SK-N-SH (cell line): ENCODE results near the gene BEST2. TPM values are rescaled to one million over a fixed set of nuclear protein-coding genes. Genes with fewer than 3 reads are reported as not detected.

Experiments
- CTCF ChIA-PET: fragments of 300-600, 350-600 bp; formaldehyde crosslinking; extraction: SDS; loops from one replicate; lab custom pipeline; 2021; lab: Yijun Ruan, JAX
- POLR2A ChIA-PET: fragments of 350-600 bp; sonication (Branson Sonifier 250); formaldehyde crosslinking; extraction: SDS; loops from one replicate; lab custom pipeline; 2020; ENCODE audit warnings: antibody characterized with exemption, inconsistent platforms; lab: Yijun Ruan, JAX
- DNase-seq: peaks from one replicate; pipeline ENCODE4 v3.0.0; 2012
- H2AFZ ChIP-seq: fragments of 200-600 bp; sonication (generic); 2 replicates; pipeline ENCODE4 v1.8.1; 2016; ENCODE audit warnings: antibody characterized with exemption, mild to moderate bottlenecking, low read depth
- H3F3A ChIP-seq: fragments of 200-600 bp; sonication (generic); replicated peaks from 2 replicates; pipeline ENCODE3; 2016; ENCODE audit warnings: antibody characterized with exemption, mild to moderate bottlenecking; ENCODE audit not compliant: insufficient read depth
- H3K27ac ChIP-seq, 2 experiments: fragments of 200-500 bp in 1 of 2; fragments of 200-600 bp in 1 of 2; sonication (Bioruptor generic) in 1 of 2; sonication (generic), shearing (Covaris generic) in 1 of 2; 2 replicates each; pipeline versions ENCODE4 v1.5.1 to v1.6.1; 2014 to 2016; ENCODE audit warnings: low read depth in 2 of 2, inconsistent platforms in 1 of 2, low read length in 1 of 2, mild to moderate bottlenecking in 1 of 2, mixed read lengths in 1 of 2
- H3K27me3 ChIP-seq: fragments of 200-600 bp; sonication (generic), shearing (Covaris generic); 2 replicates; pipeline ENCODE4 v1.6.1; 2016; ENCODE audit warnings: mixed run types; ENCODE audit not compliant: insufficient read depth
- H3K36me3 ChIP-seq, 2 experiments: fragments of 200-500 bp in 1 of 2; fragments of 200-600 bp in 1 of 2; sonication (Bioruptor generic) in 1 of 2; sonication (generic) in 1 of 2; replicated peaks in 1 of 2; 2 replicates each; pipeline versions ENCODE3 to v1.5.1; 2014 to 2016; ENCODE audit warnings: low read length in 1 of 2, mild to moderate bottlenecking in 1 of 2; ENCODE audit not compliant: insufficient read depth in 2 of 2, control insufficient read depth in 1 of 2
- H3K4me1 ChIP-seq, 2 experiments: fragments of 200-500 bp in 1 of 2; fragments of 200-600 bp in 1 of 2; sonication (Bioruptor generic) in 1 of 2; sonication (generic), shearing (Covaris generic) in 1 of 2; 2 replicates each; pipeline versions ENCODE4 v1.5.1 to v1.6.1; 2014 to 2016; ENCODE audit warnings: low read depth in 1 of 2, low read length in 1 of 2, mixed run types in 1 of 2; ENCODE audit not compliant: insufficient read depth in 2 of 2, control insufficient read depth in 1 of 2
- H3K4me2 ChIP-seq: fragments of 200-600 bp; sonication (generic), shearing (Covaris generic); 2 replicates; pipeline ENCODE4 v1.6.1; 2017; ENCODE audit warnings: mixed run types
- H3K4me3 ChIP-seq, 2 experiments: fragments of 200-500 bp in 1 of 2; fragments of 200-600 bp in 1 of 2; sonication (Bioruptor generic) in 1 of 2; sonication (generic), shearing (Covaris generic) in 1 of 2; 2 replicates each; pipeline versions ENCODE4 v1.5.1 to v1.8.1; 2014 to 2016; ENCODE audit warnings: low read depth in 2 of 2, inconsistent platforms in 1 of 2, low read length in 1 of 2, mild to moderate bottlenecking in 1 of 2, mixed read lengths in 1 of 2, moderate library complexity in 1 of 2
- H3K79me2 ChIP-seq: fragments of 200-600 bp; sonication (generic); 2 replicates; pipeline ENCODE4 v1.8.1; 2017; ENCODE audit warnings: mild to moderate bottlenecking; ENCODE audit not compliant: insufficient read depth
- H3K9ac ChIP-seq: fragments of 200-600 bp; sonication (generic); 2 replicates; pipeline ENCODE4 v1.6.1; 2017; ENCODE audit warnings: mixed run types
- H3K9me2 ChIP-seq: fragments of 200-600 bp; sonication (generic); 2 replicates; pipeline ENCODE4 v1.6.1; 2017; ENCODE audit warnings: mixed run types
- H3K9me3 ChIP-seq: fragments of 200-600 bp; sonication (generic); 2 replicates; pipeline ENCODE4 v1.6.1; 2017; ENCODE audit warnings: mixed run types, mild to moderate bottlenecking, moderate library complexity
- H4K20me1 ChIP-seq: fragments of 200-600 bp; sonication (generic); 2 replicates; pipeline ENCODE4 v1.6.1; 2017; ENCODE audit warnings: mild to moderate bottlenecking, mixed run types; ENCODE audit not compliant: insufficient read depth
- ELF1 ChIP-seq: IDR thresholded peaks from 2 replicates; pipeline ENCODE4 v1.4.0; 2012
- FOSL2 ChIP-seq: IDR thresholded peaks from 2 replicates; pipeline ENCODE4 v1.4.0; 2012; ENCODE audit warnings: low read depth, mild to moderate bottlenecking, moderate library complexity, borderline replicate concordance
- FOXJ3 ChIP-seq: sonication (generic); formaldehyde crosslinking; IDR thresholded peaks from 2 replicates; pipeline ENCODE4 v1.5.1; 2020; ENCODE audit warnings: mild to moderate bottlenecking, missing genetic modification reagents
- GATA2 ChIP-seq: sonication (generic); formaldehyde crosslinking; IDR thresholded peaks from 2 replicates; pipeline ENCODE4 v1.5.0; 2020; ENCODE audit warnings: mild to moderate bottlenecking, missing genetic modification reagents
- IRF3 ChIP-seq: fragments of 150-350 bp; IDR thresholded peaks from 2 replicates; pipeline ENCODE4 v1.6.1; 2016; ENCODE audit warnings: mild to moderate bottlenecking, low read depth, low read length
- JUND ChIP-seq: IDR thresholded peaks from 2 replicates; pipeline ENCODE4 v1.4.0; 2012
- MEF2A ChIP-seq: IDR thresholded peaks from 2 replicates; pipeline ENCODE4 v1.4.0; 2012; ENCODE audit warnings: low read depth, borderline replicate concordance
- NFIC ChIP-seq: IDR thresholded peaks from 2 replicates; pipeline ENCODE4 v1.4.0; 2012; ENCODE audit warnings: borderline replicate concordance
- NRF1 ChIP-seq: IDR thresholded peaks from 2 replicates; pipeline ENCODE4 v1.6.1; 2012; ENCODE audit warnings: low read depth, mild to moderate bottlenecking, low read length
- PBX3 ChIP-seq: IDR thresholded peaks from 2 replicates; pipeline ENCODE4; 2012
- RAD21 ChIP-seq: IDR thresholded peaks from 2 replicates; pipeline ENCODE4 v1.6.1; 2012; ENCODE audit warnings: mild to moderate bottlenecking, low read length
- RFX5 ChIP-seq: IDR thresholded peaks from 2 replicates; pipeline ENCODE4 v1.6.1; 2012; ENCODE audit warnings: mild to moderate bottlenecking, improper control_type of control experiment, low read length
- SIN3A ChIP-seq: IDR thresholded peaks from 2 replicates; pipeline ENCODE4 v1.6.1; 2012; ENCODE audit warnings: low read depth, mild to moderate bottlenecking, low read length, moderate library complexity, borderline replicate concordance
- SMC3 ChIP-seq: IDR thresholded peaks from 2 replicates; pipeline ENCODE4 v1.6.1; 2012; ENCODE audit warnings: low read depth, low read length, improper control_type of control experiment
- TAF1 ChIP-seq: IDR thresholded peaks from 2 replicates; pipeline ENCODE4 v1.6.1; 2012; ENCODE audit warnings: low read depth, mild to moderate bottlenecking, low read length, moderate library complexity, borderline replicate concordance
- USF1 ChIP-seq: IDR thresholded peaks from 2 replicates; pipeline ENCODE4 v1.4.0; 2012; ENCODE audit warnings: low read depth, borderline replicate concordance
- WGBS: methylation state at CpG from one replicate; pipeline ENCODE4 v1.1.6; 2017; ENCODE audit warnings: low lambda C conversion rate; 5-methylcytosine and 5-hydroxymethylcytosine counted together
- polyA plus RNA-seq, 3 experiments: library from polyadenylated mRNA; depleted of rRNA; stranded (reverse); fragments of >200 nt; gene quantifications; 2 replicates each; pipeline ENCODE4 v1.2.3, GENCODE V29; 2012

Gene BEST2
- polyA plus RNA-seq, 1 of the 3 experiments (the other 2 are of a cell fraction): not detected

GRCh38 chr19:12703046-12703445, 48.5 kb upstream of the BEST2 start:
- Histone ChIP-seq H3F3A (peaks cover 31% of the 10 kb centered on the region), H3K79me2 (no peaks in the 10 kb centered on the region), H3K9me3 (no peaks in the 10 kb centered on the region), H3K27me3 (no peaks in the 10 kb centered on the region), H3K9ac (no peak overlapping the region), H2AFZ (no peak overlapping the region), H3K36me3 (peaks cover 30 to 66% of the 10 kb centered on the region in 2 experiments), H3K27ac (no peak overlapping the region), H4K20me1 (no peaks in the 10 kb centered on the region), H3K4me1 (no peaks in the 10 kb centered on the region), H3K4me3 (no peak overlapping the region), H3K4me2 (no peak overlapping the region), H3K9me2 (no peaks in the 10 kb centered on the region)
- 82% methylated on average over 9 of the region's 9 CpGs for WGBS
- DNase-seq: peak; percentile 90
- TF ChIP-seq MEF2A: no peak
- TF ChIP-seq RFX5: no peak
- TF ChIP-seq PBX3: peak; percentile 63
- no peak for TF ChIP-seq NRF1
- POLR2A ChIA-PET: no interaction called here
- CTCF ChIA-PET: interaction anchor here (0.8 to 1.1 kb wide), 4 partner anchors 10 to 57 kb away, joined by 3 read pairs; no protein-coding TSS in a partner anchor

- no peak overlapping the region for H3K27ac ChIP-seq
- TF ChIP-seq FOXJ3 (no peak), RAD21 (no peak), JUND (no peak), IRF3 (no peak), SIN3A (no peak), NFIC (no peak), USF1 (no peak), MEF2A (no peak), SMC3 (no peak), ELF1 (no peak), TAF1 (no peak), GATA2 (no peak), FOSL2 (no peak)
- no peaks in the 10 kb centered on the region for H3K9me3 ChIP-seq
- H3K9me2 ChIP-seq: no peaks in the 10 kb centered on the region
- peaks cover 16% of the 10 kb centered on the region for H3F3A ChIP-seq
- H2AFZ ChIP-seq: no peak overlapping the region
- H3K9ac ChIP-seq: no peak overlapping the region
- CTCF ChIA-PET: interaction anchor here (1.2 kb wide), 1 partner anchor 28 kb away, joined by 4 read pairs; no protein-coding TSS in a partner anchor
- H3K4me3 ChIP-seq: no peak overlapping the region
- peaks cover 3% of the 10 kb centered on the region; the same call in 1 of the 2 replicates for H3K79me2 ChIP-seq
- H3K27me3 ChIP-seq: no peaks in the 10 kb centered on the region
- POLR2A ChIA-PET: no interaction called here
- H4K20me1 ChIP-seq: no peaks in the 10 kb centered on the region
- 95% methylated on average over 3 of the region's 13 CpGs for WGBS
- H3K4me1 ChIP-seq: no peaks in the 10 kb centered on the region
- H3K36me3 ChIP-seq: peaks cover 41 to 63% of the 10 kb centered on the region in 2 experiments
- H3K4me2 ChIP-seq: no peak overlapping the region
- DNase-seq: no peak
Measured at GRCh38 chr19:12705169-12705568, 46.4 kb upstream of the BEST2 start.
